Kidney epithelial cell (primary cell): ENCODE results near the gene ABHD2. TPM values are rescaled to one million over a fixed set of nuclear protein-coding genes. Genes with fewer than 3 reads are reported as not detected.

ENCODE experiments used
- DNase-seq: peaks from one replicate; pipeline ENCODE4 v3.0.0-alpha.2; 2010; ENCODE audit warnings: low read depth
- H3K27me3 ChIP-seq: 2 replicates; pipeline ENCODE4 v1.6.0; 2011; ENCODE audit warnings: low read length; ENCODE audit not compliant: control insufficient read depth, insufficient read depth
- H3K36me3 ChIP-seq: 2 replicates; pipeline ENCODE4 v1.5.1; 2011; ENCODE audit warnings: low read length; ENCODE audit not compliant: control insufficient read depth, insufficient read depth
- H3K4me3 ChIP-seq: 2 replicates; pipeline ENCODE4 v1.5.1; 2011; ENCODE audit warnings: low read depth, mild to moderate bottlenecking, control low read depth, low read length
- total RNA-seq: library from RNA; depleted of rRNA; stranded (reverse); fragments of >200 nt; gene quantifications from 2 replicates; pipeline ENCODE4 v1.2.3, GENCODE V29; 2015
- TF ChIP-seq, protein P1 (sequence below): IDR thresholded peaks from 2 replicates; pipeline ENCODE4 v1.5.1; 2011; ENCODE audit warnings: mild to moderate bottlenecking, moderate library complexity, low read length, control low read depth, inconsistent platforms; ENCODE audit not compliant: insufficient read depth, poor library complexity, severe bottlenecking

ABHD2 gene
- total RNA-seq, 1 donor from 2014 or later = 39.7 TPM

GRCh38 chr15:89198196-89198595, 109.9 kb downstream of the ABHD2 start:
- H3K4me3 ChIP-seq = no peak overlapping the region

DNA sequence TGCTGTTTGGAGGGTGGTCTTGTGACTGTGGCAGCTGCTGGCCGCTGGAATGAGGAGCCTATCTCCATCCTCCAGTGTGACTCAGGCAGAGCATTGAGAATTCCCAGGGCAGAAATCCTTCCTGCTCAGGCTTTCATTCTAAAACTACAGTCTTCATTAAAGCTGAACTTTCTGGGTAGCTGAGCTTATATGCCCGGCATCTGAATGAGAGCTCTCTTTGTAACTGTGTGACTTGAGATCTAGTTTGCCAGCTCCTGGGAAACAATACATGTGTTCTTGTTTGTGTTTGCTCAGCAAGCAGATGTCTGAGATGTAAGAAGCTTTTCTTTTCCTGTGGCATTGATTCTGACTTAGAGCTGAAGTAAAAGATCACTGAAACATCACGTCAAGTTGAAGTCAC, 110.7 kb downstream of the ABHD2 start:
- Histone ChIP-seq H3K27me3 (no peaks in the 10 kb centered on the region), H3K4me3 (no peak overlapping the region), H3K36me3 (peaks cover 2% of the 10 kb centered on the region)
- no peak for DNase-seq
- TF ChIP-seq, protein P1, sequence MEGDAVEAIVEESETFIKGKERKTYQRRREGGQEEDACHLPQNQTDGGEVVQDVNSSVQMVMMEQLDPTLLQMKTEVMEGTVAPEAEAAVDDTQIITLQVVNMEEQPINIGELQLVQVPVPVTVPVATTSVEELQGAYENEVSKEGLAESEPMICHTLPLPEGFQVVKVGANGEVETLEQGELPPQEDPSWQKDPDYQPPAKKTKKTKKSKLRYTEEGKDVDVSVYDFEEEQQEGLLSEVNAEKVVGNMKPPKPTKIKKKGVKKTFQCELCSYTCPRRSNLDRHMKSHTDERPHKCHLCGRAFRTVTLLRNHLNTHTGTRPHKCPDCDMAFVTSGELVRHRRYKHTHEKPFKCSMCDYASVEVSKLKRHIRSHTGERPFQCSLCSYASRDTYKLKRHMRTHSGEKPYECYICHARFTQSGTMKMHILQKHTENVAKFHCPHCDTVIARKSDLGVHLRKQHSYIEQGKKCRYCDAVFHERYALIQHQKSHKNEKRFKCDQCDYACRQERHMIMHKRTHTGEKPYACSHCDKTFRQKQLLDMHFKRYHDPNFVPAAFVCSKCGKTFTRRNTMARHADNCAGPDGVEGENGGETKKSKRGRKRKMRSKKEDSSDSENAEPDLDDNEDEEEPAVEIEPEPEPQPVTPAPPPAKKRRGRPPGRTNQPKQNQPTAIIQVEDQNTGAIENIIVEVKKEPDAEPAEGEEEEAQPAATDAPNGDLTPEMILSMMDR = no peak

More at GRCh38 chr15:89198196-89198595, 109.9 kb downstream of the ABHD2 start:
- Histone ChIP-seq H3K27me3 (no peaks in the 10 kb centered on the region), H3K36me3 (peaks cover 2% of the 10 kb centered on the region)
- TF ChIP-seq, protein P1 = no peak
- no peak for DNase-seq

DNA sequence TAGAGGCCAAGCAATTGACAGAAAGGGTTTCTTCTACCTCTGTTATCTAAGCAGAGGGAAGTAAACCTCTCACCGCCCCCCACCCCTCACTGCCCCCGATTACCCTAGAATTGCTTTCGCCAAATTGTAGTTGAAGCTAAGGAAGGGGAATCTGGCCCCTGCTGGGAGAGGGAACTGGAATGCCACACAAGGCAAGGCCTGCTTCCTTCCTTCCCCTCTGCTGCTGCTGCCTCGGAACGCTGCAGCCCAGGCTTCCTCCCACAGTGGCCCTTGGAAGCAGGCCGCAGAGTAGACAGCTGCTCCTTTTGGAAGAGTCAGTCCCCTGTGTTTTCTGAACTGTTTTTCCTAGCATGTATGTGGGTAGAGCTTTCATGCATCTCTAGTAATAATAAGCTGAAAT, 111.5 kb downstream of the ABHD2 start:
- no peaks in the 10 kb centered on the region for H3K27me3 ChIP-seq
- peaks cover 2% of the 10 kb centered on the region for H3K36me3 ChIP-seq
- TF ChIP-seq, protein P1 = no peak
- no peak overlapping the region for H3K4me3 ChIP-seq
- DNase-seq = no peak

GRCh38 chr15:89200182-89200581, 111.9 kb downstream of the ABHD2 start:
- TF ChIP-seq, protein P1 = no peak
- Histone ChIP-seq H3K27me3 (no peaks in the 10 kb centered on the region), H3K4me3 (no peak overlapping the region)

DNA sequence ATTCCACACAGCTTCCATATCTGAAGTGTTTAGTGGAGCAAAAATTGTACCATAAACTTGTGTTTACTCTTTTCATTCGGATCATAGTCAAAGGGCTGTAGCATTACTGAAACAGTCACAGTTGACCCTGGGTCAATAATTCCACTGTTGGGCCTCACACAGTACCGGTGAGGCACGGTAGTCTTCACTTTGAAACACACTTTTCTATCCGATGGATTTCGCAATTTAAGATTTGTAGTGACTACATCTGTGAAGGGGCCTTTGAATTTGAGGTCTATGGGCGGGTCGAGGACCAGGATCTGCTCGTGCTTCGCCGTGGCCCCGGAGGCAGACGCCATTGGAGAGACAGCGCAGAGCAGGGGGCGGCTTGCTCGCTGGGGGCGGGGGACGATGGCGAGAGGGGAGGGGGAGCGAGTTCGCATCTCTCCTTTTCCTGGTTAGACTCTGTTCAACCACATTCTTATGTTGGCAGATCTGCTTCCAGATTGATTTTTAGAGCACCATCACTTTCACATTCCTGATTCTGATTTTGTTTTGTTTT, 113.3 kb downstream of the ABHD2 start:
- Histone ChIP-seq H3K36me3 (no peaks in the 10 kb centered on the region), H3K4me3 (no peak overlapping the region), H3K27me3 (no peaks in the 10 kb centered on the region)
- TF ChIP-seq, protein P1 = no peak
- DNase-seq = no peak

More at GRCh38 chr15:89200182-89200581, 111.9 kb downstream of the ABHD2 start:
- no peak for DNase-seq
- H3K36me3 ChIP-seq = peaks cover under 1% of the 10 kb centered on the region

GRCh38 chr15:89203705-89204273, 115.5 kb downstream of the ABHD2 start:
- no peaks in the 10 kb centered on the region for H3K36me3 ChIP-seq
- no peak overlapping the region for H3K4me3 ChIP-seq
- TF ChIP-seq, protein P1 = no peak
- DNase-seq = no peak
- no peaks in the 10 kb centered on the region for H3K27me3 ChIP-seq
